A673 (cell line): ENCODE data around the gene TECTA. TPM values are rescaled to one million over a fixed set of nuclear protein-coding genes. Genes with fewer than 3 reads are reported as not detected.

Experiments used
- BruUV-seq: library from RNA; stranded (reverse); fragments of 400-500 nt; replicated peaks from 2 replicates; lab custom pipeline; 2021; lab: Mats Ljungman, UMichigan
- CTCF ChIA-PET: fragments of 300-600 bp; sonication (Branson Sonifier 250); formaldehyde crosslinking; loops from one replicate; lab custom pipeline; 2022; ENCODE audit warnings: antibody characterized with exemption; lab: Charles Lee
- POLR2A ChIA-PET: fragments of 300-600 bp; sonication (Branson Sonifier 250); formaldehyde crosslinking; loops from one replicate; lab custom pipeline; 2022; ENCODE audit warnings: antibody characterized with exemption; ENCODE audit not compliant: low non-redundant PET; lab: Charles Lee
- DNase-seq: peaks from one replicate; pipeline ENCODE4 v3.0.0-alpha.2; 2015; ENCODE audit warnings: low spot score
- H3K27ac ChIP-seq: fragments of 200-600 bp; sonication (generic); 2 replicates; pipeline ENCODE4 v1.5.1; 2016; ENCODE audit warnings: mixed run types, low read depth, mild to moderate bottlenecking, mixed read lengths, antibody characterized with exemption, low read length; ENCODE audit not compliant: poor library complexity, severe bottlenecking
- H3K27me3 ChIP-seq: fragments of 200-600 bp; sonication (generic); replicated peaks from 2 replicates; pipeline ENCODE4 v1.6.1; 2017; ENCODE audit warnings: mixed run types, low read depth, mild to moderate bottlenecking, mixed read lengths, antibody characterized with exemption, low read length; ENCODE audit not compliant: insufficient read depth, poor library complexity
- H3K36me3 ChIP-seq: fragments of 200-600 bp; sonication (generic); 2 replicates; pipeline ENCODE4 v1.6.1; 2016; ENCODE audit warnings: mixed run types, mild to moderate bottlenecking, mixed read lengths, antibody characterized with exemption, low read length; ENCODE audit not compliant: insufficient read depth, poor library complexity, severe bottlenecking
- H3K4me1 ChIP-seq: fragments of 200-600 bp; sonication (generic); 2 replicates; pipeline ENCODE4 v1.6.1; 2017; ENCODE audit warnings: mixed run types, mild to moderate bottlenecking, mixed read lengths, antibody characterized with exemption, low read length; ENCODE audit not compliant: insufficient read depth, poor library complexity, severe bottlenecking
- H3K4me3 ChIP-seq: fragments of 200-600 bp; sonication (generic); 2 replicates; pipeline ENCODE4 v1.5.1; 2016; ENCODE audit warnings: low read depth, mixed run types, mild to moderate bottlenecking, mixed read lengths, low read length; ENCODE audit not compliant: poor library complexity, severe bottlenecking
- H3K9me3 ChIP-seq: fragments of 200-600 bp; sonication (generic); 2 replicates; pipeline ENCODE4 v1.6.1; 2016; ENCODE audit warnings: mixed run types, low read depth, mild to moderate bottlenecking, mixed read lengths, antibody characterized with exemption, low read length; ENCODE audit not compliant: poor library complexity, severe bottlenecking
- EZH2 ChIP-seq: fragments of 200-600 bp; sonication (generic); IDR thresholded peaks from 2 replicates; pipeline ENCODE4 v1.6.1; 2017; ENCODE audit warnings: borderline replicate concordance, low read depth, mild to moderate bottlenecking, mixed read lengths, antibody characterized with exemption, low read length; ENCODE audit not compliant: poor library complexity, severe bottlenecking
- intact Hi-C: fragments of 100-400 bp; cut with micrococcal nuclease; formaldehyde crosslinking; loops from one replicate; pipeline ENCODE4 v1.10.0; 2022; ENCODE audit not compliant: unreplicated experiment
- total RNA-seq: library from RNA; stranded (reverse); gene quantifications from 2 replicates; pipeline ENCODE4 v1.2.3, GENCODE V29; 2021
- TF ChIP-seq, protein P1 (sequence below): fragments of 300-800, 200-600 bp; sonication (generic); conservative IDR thresholded peaks from 2 replicates; pipeline ENCODE4 v1.5.1; 2017; ENCODE audit warnings: low read depth, mild to moderate bottlenecking, antibody characterized with exemption, low read length, moderate library complexity, mixed read lengths

Gene TECTA
- total RNA-seq, 1 experiment from 2014 or later, result 0.19 TPM

DNA sequence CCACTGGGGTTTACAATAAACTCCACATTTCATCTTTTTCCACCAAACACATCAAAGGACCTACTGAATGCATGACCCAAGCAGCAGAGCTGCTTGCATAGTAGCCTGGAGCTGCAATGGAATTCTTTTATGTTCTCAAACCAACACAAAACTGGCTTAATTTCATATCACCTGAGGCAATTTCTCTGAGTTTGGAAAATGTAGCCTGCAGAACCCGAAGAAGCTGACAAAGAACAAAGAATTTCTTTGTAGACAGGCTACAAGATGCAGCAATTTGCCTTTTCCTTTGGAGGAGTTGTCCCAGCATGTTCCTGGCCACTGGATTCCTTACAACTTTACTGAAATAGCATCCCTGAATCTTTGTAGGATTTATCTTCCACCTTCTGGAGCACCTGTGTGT lies 5.5 kb upstream of the TECTA start:
- TF ChIP-seq, protein P1, sequence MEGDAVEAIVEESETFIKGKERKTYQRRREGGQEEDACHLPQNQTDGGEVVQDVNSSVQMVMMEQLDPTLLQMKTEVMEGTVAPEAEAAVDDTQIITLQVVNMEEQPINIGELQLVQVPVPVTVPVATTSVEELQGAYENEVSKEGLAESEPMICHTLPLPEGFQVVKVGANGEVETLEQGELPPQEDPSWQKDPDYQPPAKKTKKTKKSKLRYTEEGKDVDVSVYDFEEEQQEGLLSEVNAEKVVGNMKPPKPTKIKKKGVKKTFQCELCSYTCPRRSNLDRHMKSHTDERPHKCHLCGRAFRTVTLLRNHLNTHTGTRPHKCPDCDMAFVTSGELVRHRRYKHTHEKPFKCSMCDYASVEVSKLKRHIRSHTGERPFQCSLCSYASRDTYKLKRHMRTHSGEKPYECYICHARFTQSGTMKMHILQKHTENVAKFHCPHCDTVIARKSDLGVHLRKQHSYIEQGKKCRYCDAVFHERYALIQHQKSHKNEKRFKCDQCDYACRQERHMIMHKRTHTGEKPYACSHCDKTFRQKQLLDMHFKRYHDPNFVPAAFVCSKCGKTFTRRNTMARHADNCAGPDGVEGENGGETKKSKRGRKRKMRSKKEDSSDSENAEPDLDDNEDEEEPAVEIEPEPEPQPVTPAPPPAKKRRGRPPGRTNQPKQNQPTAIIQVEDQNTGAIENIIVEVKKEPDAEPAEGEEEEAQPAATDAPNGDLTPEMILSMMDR, result no peak
- TF ChIP-seq EZH2, result no peak
- H3K4me3 ChIP-seq, result no peak overlapping the region
- ChIA-PET POLR2A (no interaction called here), CTCF (no interaction called here)
- no TSS peak for BruUV-seq
- DNase-seq, result no peak
- no peaks in the 10 kb centered on the region for H3K4me1 ChIP-seq
- intact Hi-C loops, result no loop called here
- H3K9me3 ChIP-seq, result no peaks in the 10 kb centered on the region
- H3K27me3 ChIP-seq, result no peaks in the 10 kb centered on the region
- H3K27ac ChIP-seq, result no peak overlapping the region
- H3K36me3 ChIP-seq, result no peaks in the 10 kb centered on the region

DNA sequence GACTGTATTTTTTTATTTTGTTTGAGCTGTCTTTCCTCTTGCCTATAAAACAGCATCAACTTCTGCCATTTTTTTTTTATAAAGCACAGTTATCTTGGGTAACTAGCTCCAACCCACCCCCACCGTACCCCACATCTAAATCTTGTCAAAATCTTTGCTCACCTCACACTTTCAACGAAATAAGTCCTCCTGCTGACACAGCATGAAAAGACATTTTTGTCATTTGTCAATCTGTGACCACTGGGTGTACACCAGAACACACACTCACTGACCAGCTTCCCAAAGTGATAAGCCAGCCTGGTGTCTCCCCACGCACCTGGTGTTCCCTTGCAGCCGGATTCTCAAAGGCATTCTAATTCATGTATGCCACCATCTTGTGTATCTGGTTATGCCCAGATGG lies 1.7 kb upstream of the TECTA start:
- no peaks in the 10 kb centered on the region for H3K9me3 ChIP-seq
- ChIA-PET POLR2A (no interaction called here), CTCF (no interaction called here)
- no peak overlapping the region for H3K27ac ChIP-seq
- TF ChIP-seq, protein P1, result no peak
- no peak for TF ChIP-seq EZH2
- peaks cover 10% of the 10 kb centered on the region for H3K27me3 ChIP-seq
- H3K4me3 ChIP-seq, result no peak overlapping the region
- no peak for DNase-seq
- no TSS peak for BruUV-seq
- no peaks in the 10 kb centered on the region for H3K36me3 ChIP-seq
- intact Hi-C loops, result no loop called here
- no peaks in the 10 kb centered on the region for H3K4me1 ChIP-seq

DNA sequence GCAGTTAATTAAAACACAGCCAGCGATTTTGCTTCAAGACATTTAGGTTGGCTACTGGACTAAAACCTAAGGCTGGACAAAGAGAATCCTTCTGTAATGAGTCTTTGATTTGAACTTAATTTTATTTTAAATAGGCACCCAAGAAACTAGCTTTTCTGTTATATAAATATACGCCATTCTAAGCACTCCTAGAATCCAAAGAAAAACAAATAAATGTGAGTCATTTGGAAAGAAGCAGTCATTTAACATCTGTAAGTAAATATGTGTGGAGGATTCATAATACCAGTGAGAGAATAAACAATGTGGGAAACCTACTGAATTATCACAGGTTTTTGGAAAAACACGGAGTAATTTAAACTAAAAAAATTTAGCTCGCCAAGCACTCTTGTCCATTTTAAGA lies 1.2 kb upstream of the TECTA start:
- Histone ChIP-seq H3K9me3 (no peaks in the 10 kb centered on the region), H3K4me1 (no peaks in the 10 kb centered on the region), H3K27ac (no peak overlapping the region), H3K27me3 (peaks cover 10% of the 10 kb centered on the region), H3K4me3 (no peak overlapping the region), H3K36me3 (no peaks in the 10 kb centered on the region)
- CTCF ChIA-PET, result no interaction called here
- no peak for TF ChIP-seq EZH2
- TF ChIP-seq, protein P1, result no peak
- POLR2A ChIA-PET, result interaction anchor here (0.6 kb wide), 1 partner anchor 463 kb away, joined by 3 read pairs; no protein-coding TSS in a partner anchor
- DNase-seq, result no peak
- BruUV-seq, result no TSS peak
- intact Hi-C loops, result loop anchor here (10.0 kb wide), 1 partner anchor 165 kb away; no protein-coding TSS in a partner anchor
